ENCODE results near the gene HOMER3. TPM values are rescaled to one million over a fixed set of nuclear protein-coding genes. Genes with fewer than 3 reads are reported as not detected.
"Not testable (repeated sequence)": the region's sequence is repeated elsewhere in the genome, so short reads cannot be mapped to it uniquely, and the experiment has no call there.

HOMER3 gene
- total RNA-seq, 3 donors from 2014 or later, result 34.2 to 62.6 (median 56.6) TPM

DNA sequence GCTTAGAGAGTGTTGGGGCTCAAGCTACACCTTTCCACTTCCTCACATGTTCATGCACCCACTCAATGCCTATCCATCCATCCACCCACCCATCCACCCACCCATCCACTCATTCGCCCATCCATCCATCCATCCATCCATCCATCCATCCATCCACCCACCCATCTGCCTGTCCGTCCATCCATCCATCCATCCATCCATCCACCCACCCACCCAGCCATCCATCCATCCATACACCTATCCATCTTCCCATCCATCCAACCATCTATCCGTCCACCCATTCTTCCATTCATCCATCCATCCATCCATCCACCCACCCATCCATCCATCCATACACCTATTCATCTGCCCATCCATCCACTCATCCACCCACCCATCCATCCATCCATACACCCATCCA is 13.1 kb upstream of the HOMER3 start:
- Histone ChIP-seq H3K4me1 (no peaks in the 10 kb centered on the region), H3K27me3 (no peaks in the 10 kb centered on the region), H3K27ac (no peak overlapping the region), H3K9me3 (no peaks in the 10 kb centered on the region), H3K4me3 (no peak overlapping the region), H3K36me3 (no peaks in the 10 kb centered on the region)
- TF ChIP-seq POLR2AphosphoS5 (IDR thresholded peaks at IDR 0.05) (no peak), POLR2A (IDR thresholded peaks at IDR 0.05) (no peak)
- TF ChIP-seq, protein P1, sequence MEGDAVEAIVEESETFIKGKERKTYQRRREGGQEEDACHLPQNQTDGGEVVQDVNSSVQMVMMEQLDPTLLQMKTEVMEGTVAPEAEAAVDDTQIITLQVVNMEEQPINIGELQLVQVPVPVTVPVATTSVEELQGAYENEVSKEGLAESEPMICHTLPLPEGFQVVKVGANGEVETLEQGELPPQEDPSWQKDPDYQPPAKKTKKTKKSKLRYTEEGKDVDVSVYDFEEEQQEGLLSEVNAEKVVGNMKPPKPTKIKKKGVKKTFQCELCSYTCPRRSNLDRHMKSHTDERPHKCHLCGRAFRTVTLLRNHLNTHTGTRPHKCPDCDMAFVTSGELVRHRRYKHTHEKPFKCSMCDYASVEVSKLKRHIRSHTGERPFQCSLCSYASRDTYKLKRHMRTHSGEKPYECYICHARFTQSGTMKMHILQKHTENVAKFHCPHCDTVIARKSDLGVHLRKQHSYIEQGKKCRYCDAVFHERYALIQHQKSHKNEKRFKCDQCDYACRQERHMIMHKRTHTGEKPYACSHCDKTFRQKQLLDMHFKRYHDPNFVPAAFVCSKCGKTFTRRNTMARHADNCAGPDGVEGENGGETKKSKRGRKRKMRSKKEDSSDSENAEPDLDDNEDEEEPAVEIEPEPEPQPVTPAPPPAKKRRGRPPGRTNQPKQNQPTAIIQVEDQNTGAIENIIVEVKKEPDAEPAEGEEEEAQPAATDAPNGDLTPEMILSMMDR (IDR thresholded peaks at IDR 0.05), result no peak
- no peak for DNase-seq (ENCODE audit: low spot score in 2 of 2)
- intact Hi-C loops (cut with DNase I; ENCODE audit: low total_unique reads), result no loop called here

DNA sequence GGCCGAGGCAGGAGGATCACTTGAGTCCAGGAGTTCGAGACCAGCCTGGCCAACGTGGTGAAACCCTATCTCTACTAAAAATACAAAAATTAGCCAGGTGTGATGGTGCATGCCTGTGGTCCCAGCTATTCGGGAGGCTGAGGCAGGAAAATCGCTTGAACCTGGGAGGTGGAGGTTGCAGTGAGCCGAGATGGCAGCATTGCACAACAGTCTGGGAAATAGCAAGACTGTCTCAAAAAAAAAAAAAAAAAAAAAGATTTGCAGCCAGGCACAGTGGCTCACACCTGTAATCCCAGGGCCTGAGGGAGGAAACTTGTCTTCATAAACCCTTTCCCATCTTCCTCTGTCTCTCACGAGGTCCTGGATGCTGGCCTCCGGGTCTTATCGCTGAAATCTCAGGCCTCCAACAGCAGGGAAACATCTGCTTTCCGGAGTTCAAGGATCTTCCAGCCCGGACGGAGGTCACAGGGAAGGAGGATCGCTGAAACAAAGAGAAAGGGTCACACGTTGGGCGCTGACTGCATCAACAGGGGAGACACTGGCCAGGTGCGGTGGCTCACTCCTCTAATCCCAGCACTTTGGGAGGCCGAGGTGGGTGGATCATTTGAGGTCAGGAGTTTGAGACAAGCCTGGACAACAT is 11.5 kb upstream of the HOMER3 start:
- H3K27me3 ChIP-seq; H3K27ac ChIP-seq; intact Hi-C loops (cut with DNase I; ENCODE audit: low total_unique reads); H3K9me3 ChIP-seq; H3K4me3 ChIP-seq; DNase-seq (ENCODE audit: low spot score in 2 of 2); H3K4me1 ChIP-seq; H3K36me3 ChIP-seq: not testable (repeated sequence)

DNA sequence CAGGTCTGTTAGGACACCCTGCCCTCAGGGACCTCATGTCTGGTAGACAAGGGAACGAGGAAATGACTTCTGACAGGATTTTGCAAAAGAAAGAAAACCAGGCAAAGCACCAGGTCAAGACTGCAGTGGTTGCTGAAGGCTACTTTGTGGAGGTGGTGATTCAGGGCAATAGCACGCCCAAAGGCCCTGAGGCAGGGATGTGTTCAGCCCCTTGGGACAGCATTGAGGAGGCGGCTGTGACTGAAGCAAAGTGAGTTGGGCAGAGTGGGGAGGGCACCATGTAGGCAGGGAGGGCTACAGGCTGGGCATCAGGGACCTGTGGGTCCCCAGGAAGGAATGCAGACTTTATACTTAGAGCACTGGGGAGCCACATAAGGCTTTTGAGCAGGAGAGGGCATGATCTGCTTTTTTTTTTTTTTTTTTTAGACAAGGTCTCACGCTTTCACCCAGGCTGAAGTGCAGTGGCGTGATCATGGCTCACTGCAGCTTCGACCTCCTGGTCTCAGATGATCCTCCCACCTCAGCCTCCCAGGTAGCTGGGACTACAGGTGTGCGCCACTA is 10.8 kb upstream of the HOMER3 start:
- Histone ChIP-seq H3K4me1 (no peaks in the 10 kb centered on the region), H3K27ac (no peak overlapping the region), H3K9me3 (no peaks in the 10 kb centered on the region), H3K36me3 (no peaks in the 10 kb centered on the region), H3K4me3 (no peak overlapping the region), H3K27me3 (no peaks in the 10 kb centered on the region)
- no peak for DNase-seq (ENCODE audit: low spot score in 2 of 2)
- intact Hi-C loops (cut with DNase I; ENCODE audit: low total_unique reads), result no loop called here
- TF ChIP-seq POLR2AphosphoS5 (IDR thresholded peaks at IDR 0.05) (no peak), POLR2A (IDR thresholded peaks at IDR 0.05) (no peak)
- TF ChIP-seq, protein P1 (IDR thresholded peaks at IDR 0.05), result no peak

DNA sequence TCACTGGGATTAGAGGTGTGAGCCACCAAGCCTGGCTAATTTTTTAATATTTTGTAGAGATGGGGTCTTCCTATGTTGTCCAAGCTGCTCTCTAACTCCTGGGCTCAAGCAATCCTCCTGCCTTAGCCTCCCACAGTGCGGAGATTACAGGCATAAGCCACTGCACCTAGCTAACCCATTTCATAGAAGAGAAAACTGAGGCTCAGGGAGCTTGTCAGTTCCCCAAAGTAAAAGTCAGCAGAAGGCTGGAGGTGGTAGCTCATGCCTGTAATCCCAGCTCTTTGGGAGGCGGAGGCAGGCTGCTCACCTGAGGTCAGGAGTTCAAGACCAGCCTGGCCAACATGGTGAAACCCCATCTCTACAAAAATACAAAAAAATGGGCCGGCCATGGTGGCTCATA is 8.8 kb upstream of the HOMER3 start:
- Histone ChIP-seq H3K4me1 (no peaks in the 10 kb centered on the region), H3K4me3 (no peak overlapping the region), H3K36me3 (no peaks in the 10 kb centered on the region), H3K9me3 (no peaks in the 10 kb centered on the region), H3K27ac (no peak overlapping the region), H3K27me3 (no peaks in the 10 kb centered on the region)
- TF ChIP-seq, protein P1 (IDR thresholded peaks at IDR 0.05), result no peak
- no peak for TF ChIP-seq POLR2A (IDR thresholded peaks at IDR 0.05)
- intact Hi-C loops (cut with DNase I; ENCODE audit: low total_unique reads), result no loop called here
- DNase-seq (ENCODE audit: low spot score in 2 of 2), result no peak

DNA sequence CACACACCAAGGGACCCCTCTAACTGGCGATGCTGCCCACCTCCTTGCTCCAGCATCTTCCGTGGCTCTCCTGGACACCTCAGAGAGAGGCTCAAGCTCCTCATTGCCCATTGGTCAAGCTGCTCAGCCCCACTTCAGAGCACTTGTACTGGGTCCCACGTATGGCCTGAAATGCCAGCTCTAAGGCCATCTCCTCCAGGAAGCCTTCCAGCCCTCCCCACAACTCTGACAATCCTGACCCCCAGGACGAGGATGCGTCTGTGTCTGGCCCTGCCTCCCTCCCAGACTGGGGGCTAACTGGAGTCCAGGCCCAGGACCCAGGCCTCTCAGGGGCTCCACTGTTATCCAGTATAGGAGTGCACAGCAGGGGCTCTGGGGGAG is 7.9 kb upstream of the HOMER3 start:
- DNase-seq (ENCODE audit: low spot score in 2 of 2), result no peak
- intact Hi-C loops (cut with DNase I; ENCODE audit: low total_unique reads), result no loop called here
- Histone ChIP-seq H3K4me1 (no peaks in the 10 kb centered on the region), H3K27ac (no peak overlapping the region), H3K9me3 (no peaks in the 10 kb centered on the region), H3K27me3 (no peaks in the 10 kb centered on the region), H3K4me3 (no peak overlapping the region), H3K36me3 (no peaks in the 10 kb centered on the region)
- TF ChIP-seq POLR2A (IDR thresholded peaks at IDR 0.05), result no peak
- TF ChIP-seq, protein P1 (IDR thresholded peaks at IDR 0.05), result no peak
- no peak for TF ChIP-seq POLR2AphosphoS5 (IDR thresholded peaks at IDR 0.05)

Data from breast epithelium (tissue), 4 donors.